Hepatocyte (in vitro differentiated cells): ENCODE measurements around the gene SERPINE1.

Source experiments
- CTCF ChIP-seq: fragments of 200-600 bp; sonication (generic); IDR thresholded peaks from 2 replicates; pipeline ENCODE4 v1.5.1; 2016; ENCODE audit warnings: antibody characterized with exemption, mild to moderate bottlenecking; ENCODE audit not compliant: poor library complexity
- EZH2phosphoT487 ChIP-seq: fragments of 200-600 bp; sonication (generic); IDR thresholded peaks from one replicate; pipeline ENCODE4 v1.6.1; 2018; ENCODE audit warnings: antibody characterized with exemption, mild to moderate bottlenecking, low read depth, moderate library complexity; ENCODE audit not compliant: unreplicated experiment, severe bottlenecking

GRCh38 chr7:101172854-101173751, 46.2 kb downstream of the SERPINE1 start:
- TF ChIP-seq CTCF (no peak), EZH2phosphoT487 (peak; percentile 14)
